HG02870 (cell line): ENCODE results near the gene PGF.

Source experiments
- ATAC-seq: cut with Tn5 transposase; IDR thresholded peaks from one replicate; pipeline ENCODE4 v1.9.1; 2021; ENCODE audit warnings: mild to moderate bottlenecking, moderate library complexity; ENCODE audit not compliant: unreplicated experiment

PGF gene

DNA sequence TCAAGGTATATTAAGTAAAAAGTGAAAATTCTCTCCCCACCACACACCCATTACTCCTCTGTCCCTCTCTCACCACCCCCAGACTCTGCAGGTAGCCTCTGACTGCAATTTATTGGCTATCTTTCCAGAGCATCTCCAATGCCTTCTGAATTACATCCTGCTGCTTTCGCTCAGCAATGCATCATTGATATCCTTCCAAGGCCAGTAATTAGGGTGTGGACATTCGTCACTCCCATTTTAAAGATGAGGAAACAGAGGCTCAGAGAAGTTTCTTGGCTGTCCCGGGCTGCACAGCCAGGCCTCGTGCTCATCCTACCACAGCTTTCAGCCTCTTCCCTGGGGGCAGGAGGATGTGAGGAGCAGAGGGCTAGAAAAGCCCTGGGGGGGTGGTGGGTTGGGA is 23.6 kb upstream of the PGF start:
- ATAC-seq: no peak

DNA sequence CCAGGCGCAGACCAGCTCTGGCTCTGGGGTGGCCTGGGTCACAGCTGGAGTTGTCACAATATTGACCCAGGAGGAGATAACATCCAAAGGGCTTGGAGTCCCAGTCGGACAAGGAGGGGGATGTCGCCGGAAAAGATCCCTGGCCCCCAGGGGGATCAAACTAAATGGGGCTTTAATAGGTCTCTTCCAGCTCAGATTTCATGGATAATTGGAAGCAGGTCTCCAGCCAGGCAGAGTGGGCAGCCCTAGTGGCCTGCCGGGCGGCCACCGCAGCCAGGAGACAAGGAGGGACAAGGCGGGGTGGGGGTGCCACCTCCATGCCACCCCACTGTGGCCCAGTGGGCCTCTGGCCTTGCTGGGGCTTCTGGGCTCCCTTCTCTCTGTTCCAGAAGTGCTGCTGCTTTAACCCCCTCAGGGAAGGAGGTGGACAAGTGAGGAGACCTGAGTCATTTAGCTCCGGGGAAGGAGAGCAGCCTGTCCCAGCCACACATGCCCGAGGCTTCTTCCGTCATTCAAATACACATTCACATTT is 23.1 kb upstream of the PGF start:
- ATAC-seq: no peak

DNA sequence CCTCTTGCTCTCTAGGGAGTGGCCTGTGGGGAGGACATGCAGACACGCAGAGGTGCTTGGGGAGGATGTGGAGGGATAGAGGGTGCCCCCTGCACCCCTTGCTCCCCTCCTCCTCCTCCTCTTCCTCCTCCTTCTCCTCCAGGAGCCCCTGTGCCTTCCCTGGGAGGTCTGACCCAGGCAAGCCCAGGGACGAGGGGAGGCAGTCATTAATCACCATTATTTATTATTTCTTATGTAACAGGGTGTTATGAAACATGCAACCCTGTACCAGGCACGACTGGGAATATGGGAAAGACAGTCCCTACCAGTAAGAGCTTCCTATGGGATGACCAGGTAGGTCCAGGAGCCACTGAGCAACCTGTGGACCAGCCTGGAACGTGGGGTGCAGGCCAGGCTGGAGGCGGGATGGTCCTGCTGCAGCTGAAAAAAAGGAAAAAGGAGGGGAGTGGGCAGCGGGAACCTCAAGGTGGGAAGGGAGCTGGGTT is 22.5 kb upstream of the PGF start:
- ATAC-seq: no peak

DNA sequence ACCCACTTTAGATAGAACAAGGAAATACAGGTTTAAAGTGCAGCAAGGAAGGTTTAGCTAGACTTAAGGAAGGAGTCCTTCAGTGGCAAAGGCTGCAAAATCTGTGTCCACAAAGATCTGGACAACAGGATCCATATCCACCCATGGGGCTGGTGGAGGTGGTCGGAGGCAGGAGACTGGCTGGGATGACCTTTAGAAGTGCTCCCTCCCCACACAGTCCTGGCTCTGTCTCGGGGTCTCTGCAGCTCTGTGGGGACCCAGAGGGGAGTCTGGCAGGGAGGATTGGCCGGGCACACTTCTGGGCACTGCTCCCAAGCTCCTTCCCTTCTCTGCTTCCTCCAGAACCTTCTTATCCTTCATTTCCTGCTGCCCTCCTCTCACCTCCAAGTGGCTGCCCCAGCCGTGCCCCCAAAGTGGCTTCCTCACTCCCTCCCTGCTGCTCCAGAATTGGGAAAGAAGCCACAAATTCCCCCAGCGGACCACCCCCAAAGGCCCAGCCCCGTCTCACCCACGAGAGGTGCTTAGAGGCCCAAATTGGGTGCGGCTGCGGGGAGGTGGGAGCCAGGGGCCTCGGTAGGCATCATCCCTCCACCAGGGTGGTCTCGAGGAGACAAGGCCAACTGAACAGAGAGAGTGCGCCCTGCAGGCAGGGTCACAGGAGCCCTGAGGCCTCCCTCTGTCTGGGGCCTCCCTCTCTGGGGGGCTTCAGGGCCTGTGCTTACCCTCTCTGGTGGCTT is 21.9 kb upstream of the PGF start:
- ATAC-seq: no peak

DNA sequence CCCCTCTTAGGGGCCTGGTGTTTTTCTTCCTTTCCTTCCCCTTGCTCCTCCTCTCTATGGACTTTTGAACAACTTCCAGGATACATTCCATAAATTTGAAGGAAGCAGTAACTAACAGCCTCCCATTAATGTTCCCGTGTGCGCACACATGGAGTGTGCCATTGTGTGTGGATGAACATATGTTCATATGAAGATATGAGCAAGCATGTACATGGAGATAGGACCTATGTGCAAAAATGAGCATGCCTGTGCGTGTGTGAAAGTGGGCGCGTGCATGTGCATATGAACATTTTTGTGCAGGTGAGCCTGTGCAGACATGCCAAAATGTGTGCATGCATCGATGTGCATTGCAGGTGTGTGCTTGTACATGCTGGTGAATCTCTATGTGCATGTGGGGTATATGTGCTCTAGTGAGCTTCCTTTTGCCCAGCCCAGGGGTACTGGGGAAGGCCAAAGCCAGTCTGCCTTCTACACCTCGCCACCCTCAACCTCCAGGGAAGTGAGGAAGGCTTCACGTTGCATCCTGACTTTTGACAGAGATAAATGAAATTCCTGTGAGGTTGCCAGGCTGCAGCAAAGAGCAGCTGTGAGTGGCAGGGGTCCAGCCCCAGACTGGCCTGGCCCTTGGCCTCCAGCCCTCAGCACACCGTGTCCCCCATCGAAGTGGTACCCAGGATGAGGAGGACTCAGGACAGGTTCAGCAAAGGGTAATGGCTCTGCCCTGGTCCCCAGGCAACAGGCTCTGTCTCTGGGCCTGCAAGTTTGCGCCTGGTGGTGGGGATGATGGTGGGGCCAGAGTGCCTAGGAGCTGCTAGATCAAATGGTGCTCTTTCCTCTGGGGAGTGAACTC is 21.1 kb upstream of the PGF start:
- no peak for ATAC-seq

DNA sequence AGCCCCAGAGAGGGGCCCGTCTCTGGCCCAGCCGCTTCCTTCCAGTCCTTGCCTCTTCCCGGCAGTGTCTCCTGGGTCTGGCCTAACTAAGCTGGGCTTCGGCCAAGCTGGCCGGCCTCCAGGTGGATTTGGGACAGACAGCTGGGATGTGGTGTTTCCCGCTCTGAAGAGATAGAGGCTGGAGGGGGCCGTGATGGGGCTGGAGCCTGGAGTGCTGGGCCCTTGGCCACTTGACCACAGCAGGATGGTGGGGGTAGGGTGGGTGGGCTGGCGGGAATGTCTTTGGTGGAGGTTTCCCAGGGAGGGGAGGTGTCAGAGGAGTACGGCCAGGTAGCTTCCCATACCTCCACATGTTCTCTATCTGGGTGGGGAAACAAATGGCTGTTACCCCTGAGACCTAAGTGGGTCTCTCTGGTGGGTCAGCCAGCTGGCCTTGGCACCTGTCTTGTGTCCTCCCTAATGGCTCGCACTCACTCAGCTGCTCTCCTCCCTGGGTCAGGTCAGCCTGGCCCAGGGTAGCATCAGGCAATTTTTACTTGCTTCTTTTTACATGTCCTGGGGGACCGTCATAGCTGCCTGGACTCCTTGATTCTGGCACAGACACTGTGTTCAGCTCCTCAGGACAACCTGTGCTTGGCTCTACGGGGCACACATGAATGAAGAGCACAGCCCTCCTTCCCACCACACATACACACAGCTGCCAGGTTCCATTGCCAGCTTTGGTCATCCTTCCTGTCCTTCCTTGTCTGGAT is 19.8 kb upstream of the PGF start:
- no peak for ATAC-seq

DNA sequence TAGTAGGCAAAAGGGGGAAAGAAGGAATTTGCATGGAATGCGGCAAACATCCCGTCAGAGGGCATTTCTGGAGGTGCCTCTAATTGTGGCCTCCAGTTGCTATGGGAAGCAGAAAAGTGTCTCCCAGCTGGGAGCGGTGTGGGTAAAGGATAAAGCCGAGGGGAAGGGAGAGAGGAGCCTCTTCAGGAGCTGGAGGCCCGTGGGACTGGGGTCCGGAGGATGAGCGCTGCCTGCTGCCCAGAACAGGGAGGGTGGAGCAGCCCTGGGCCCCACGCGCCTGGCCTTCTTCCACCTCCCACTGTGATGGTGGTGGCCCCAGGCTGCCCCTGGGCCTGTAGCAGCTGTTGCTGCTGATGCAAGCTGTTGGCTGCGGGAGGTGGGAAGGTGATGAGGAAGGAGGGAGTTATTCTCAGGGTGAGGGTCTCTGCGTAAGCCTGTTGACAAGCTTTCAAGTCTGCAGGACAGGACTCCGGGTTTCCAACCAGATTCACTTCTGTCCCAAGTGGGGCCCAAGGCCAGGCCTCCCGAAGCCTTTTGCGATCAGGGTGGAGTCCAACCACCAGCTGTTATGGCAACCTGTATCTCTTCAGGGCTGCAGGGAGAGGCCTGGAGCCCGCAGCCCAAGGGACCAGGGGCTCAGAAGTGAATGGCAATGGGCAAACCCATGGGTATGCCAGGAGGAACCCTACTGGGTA is 19.1 kb upstream of the PGF start:
- no peak for ATAC-seq

DNA sequence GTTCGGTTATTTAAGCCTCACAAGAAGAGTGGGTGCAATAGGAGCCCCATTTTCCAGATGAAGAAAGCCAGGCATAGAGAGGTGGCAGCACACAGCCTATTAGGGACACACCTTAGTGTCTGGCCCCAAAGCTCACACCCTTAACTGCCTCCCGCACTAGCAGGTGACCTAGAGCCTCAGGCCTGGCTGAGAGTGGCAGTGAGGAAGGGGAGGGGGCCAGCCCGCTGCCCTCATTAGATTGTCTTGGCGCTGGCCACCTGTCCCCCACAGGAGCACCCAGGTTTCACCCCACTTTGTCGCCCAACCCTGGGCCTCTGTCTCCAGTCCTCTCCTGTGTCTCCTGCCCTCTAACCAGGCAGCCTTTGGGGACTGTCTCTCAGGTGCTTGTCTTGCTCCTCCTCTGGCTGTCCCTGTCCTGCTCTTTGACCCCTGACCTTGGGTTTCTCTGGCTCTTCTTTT is 18.5 kb upstream of the PGF start:
- no peak for ATAC-seq

DNA sequence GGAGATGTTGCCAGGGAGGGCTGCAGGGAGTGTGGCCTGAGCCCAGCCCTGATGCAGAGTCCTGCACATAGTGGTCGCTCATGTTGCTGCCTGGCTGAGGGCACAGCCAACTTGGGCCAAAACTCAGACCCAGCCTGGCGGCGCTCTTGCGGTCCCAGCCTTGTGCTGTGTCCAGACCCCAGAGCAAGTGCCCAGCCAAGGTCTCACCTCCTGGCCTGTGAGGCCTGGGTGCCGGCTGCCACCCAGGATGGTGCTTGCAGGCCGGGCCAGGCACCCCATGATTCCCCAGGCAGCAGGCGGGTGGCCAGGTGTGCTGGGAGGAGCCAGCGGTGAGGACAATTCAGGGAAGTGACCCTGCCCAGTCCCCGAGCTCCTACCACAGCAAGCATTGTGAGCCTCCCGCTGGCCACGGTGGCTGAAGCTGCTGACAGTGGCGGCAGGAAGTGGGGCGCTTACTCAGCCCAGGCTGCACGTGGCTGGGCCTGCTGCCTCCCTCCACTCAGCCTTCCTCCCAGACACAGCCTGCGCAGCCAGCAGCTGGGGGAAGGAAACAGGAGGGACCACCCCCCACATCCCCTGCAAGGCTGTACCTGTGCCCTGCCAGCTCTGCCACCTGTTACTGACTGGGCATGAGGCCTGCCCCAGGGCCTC is 17.7 kb upstream of the PGF start:
- no peak for ATAC-seq

DNA sequence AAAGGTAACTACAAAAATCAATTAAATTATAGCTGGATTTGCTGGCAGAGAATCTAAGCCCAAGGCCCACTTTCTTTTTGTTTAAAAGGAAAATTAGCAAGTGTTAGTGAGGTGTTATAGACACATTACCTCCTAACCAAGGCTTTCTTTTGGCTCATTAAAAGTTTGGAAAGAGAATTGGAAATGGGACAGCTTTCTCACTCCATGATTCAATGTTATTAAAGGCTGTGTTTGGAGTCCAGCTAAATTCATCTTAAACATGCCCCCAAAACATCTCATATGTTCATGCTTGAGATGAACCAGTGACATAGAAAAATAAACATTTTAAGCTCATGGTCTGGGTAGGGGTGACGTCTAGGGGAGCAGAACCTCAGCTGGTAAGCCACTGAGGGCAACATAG is 13.4 kb upstream of the PGF start:
- no peak for ATAC-seq

DNA sequence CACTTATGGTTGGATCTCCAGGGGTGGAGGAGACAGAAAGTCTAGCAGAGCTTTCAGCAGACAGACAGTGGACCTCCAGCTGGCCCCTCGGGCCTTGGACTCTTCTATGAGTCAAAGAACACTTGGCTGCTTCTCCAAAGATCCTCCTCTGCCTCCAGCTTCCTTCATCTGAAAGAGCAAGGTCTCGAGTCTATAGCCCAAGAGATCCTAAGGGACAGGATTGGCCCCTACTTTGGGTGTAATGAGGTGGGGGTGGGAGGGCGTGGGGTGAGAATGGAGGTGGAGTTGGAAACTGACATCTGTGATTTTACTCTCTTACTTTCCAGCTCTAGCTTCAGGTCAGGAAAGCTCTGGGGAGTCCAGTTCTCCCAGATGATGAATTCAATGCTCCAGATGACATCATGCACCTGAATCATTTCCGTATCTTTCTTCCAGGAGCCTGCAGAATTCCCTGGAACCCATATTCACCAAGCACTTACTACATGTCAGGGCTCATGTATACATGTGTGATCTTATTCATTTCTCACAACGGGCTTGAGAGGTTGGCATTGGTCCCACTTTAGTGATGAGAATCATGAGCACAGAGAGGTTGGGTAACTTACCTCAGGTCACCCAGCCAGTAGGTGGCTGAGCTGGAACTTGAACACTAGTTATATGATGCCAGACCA is 10.2 kb upstream of the PGF start:
- ATAC-seq: no peak

DNA sequence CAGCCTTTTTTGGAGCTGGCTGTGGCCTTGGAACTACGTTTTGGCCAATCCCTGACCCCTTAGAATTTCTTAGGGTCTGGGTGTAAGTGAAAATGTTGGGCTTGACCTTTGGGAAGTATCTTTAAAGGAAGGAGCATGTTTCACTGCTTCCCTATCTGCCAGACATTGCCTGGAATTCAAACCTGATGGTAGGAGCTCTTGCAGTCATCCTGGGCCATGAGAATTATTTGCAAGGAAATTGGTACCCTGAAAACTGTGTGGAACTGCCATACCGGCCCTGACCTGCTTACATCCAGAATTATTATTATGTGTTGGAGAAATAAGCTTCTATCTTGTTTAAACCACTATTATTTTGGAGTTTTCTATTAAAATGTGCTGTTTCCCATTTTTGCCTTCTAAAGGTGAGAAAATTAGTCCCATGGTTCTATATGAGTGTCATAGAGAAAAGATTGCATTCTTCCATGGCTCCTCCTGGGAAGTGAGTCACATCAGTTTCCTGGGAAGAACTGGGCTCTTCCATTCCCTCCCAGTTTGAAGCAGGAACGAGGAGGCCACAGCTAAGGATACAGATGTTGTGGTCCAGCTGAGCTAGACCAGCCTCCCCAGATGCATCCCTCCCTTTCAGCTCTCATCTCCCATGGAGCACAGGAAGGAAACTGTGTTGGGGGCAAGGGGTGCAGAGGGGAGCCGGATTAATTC is 9.5 kb upstream of the PGF start:
- no peak for ATAC-seq

DNA sequence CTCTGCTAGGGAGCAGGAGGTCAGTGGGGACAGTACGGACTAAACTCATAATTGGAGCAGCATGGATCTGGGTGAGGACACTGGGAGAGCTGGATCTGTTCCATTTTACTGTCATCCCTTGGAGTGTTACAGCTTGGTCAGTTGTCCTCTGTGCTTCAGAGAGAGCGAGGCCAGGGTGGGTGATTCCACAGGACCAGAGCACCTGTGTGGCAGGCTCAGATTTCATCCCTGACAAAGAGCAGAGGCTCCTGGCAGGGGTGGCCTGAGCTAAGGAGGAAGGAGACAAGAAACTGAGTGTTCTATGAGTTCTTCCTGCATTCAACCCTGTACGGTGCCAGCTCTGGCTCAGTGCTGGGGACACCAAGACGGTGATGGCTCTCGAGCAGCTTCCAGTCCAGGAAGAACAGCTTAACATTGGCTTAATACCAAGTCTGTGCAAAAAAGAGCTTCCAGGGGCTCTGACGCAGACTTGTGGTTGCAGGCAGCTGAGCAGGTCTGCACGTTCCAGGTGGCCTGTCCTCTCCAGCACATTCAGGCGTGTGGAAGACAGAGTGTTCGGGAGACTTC is 8.4 kb upstream of the PGF start:
- ATAC-seq: no peak

DNA sequence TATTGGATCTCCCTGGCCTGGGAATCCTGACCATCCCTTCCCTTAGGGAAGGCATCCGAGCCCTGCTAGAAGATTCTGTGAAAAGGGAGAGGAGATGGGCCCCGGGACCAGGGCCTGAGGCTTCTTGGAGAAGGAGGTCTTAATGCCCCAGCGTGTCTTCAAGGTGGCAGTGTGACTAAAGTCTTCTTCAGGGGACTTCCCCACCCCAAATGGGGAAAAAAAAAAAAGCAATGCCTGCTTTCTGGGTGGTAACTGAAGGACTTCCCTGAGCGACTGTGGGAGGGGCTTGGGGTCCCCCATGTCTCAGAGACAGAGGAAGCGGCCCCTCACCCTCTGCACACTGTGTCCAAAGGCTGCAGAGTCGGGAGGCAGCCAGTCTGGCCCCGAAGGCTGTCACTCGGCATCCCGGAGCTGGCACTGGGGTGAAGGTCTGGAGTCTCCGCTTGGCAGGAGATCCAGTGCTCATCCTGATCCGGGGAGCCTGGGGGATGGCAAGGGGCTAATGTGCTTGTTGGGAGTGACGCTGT is 7.8 kb upstream of the PGF start:
- ATAC-seq: no peak

DNA sequence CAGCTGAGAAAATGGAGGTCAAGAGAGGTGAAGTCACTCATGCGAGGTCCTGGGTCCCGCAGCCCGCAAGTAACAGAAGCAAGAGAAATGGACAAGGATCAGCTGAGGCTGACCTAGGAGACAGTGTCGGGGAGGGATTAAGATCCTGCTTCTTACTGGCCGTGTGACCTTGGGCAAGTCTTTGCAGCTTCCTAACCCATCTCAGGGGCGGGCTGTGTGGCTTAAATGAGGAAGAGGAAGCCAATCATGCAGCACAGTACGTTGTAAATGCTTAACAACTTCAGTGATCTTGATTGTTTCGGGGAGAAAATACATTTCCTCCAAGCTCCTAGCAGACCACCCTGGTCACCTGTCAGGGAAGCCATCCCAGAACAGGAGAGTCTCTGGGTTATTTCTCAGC is 7.1 kb upstream of the PGF start:
- ATAC-seq: no peak

DNA sequence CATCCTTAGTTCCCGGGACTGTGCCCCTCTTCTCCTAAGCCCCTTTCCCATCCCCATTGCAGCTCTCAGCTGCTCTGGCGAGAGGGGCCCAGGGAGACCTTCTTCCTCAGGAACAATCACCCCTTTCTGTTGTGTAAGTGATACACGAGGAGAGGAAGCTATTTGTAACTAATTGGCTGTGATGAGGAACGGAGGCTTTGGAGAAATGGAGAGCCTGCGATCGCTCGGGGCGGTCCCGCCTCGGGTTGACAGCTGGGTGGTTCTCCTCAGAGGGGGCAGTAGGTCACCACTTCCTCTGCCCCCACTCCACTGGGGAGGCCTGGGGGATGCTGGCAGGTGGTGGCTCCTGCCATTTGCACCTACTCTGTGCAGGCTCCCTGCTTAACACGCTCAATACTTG is 6.6 kb upstream of the PGF start:
- ATAC-seq: no peak

DNA sequence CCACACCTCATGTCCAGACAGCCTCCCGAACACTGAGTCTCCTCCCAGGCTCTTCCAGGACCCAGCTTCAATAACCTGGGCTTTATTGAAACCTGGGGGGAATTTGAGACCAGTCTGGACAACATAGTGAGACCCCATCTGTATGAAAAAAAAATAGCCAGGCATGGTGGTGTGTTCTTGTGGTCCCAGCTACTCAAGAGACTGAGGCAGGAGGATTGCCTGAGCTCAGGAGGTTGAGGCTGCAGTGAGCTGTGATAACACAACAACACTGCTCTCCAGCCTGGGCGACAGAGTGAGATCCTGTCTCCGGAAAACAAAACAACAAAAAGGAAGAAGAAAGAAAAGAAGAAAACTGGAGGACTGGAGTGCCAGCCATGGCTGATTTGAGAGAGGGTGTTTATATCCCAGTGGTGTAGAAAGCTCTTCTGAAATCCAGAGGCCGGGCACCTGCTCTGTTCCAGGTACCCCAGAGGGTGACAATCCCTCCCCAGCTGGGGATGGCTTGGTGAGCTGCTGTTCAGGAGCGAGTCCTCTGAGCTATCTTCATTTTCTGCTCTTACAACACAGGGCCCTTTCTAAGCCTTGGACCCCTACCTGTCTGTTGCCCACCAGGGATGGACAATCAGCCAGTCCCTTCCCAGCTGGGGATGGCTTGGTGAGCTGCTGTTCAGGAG is 6.0 kb upstream of the PGF start:
- no peak for ATAC-seq

DNA sequence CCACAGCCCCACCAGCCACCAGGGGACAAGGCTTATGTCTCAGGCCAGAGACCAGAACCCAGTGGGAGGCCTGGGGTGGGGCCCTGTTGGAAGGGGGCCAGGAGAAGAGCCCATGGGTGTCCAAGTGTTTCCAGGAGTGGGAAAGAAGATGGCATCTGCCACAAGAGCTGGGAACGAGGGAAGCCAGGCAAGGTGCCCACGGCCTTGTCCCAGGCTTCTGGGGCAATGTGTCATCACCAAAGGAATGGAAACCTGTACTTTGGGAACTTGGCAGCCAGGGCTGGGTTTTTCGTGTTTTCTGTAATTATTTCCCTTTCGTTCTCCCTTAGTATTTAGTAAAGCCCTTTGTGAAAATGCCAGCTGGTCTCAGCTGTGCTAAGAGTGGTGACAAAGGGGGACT is 5.3 kb upstream of the PGF start:
- no peak for ATAC-seq
